ENCODE measurements around the gene FAM228B. TPM values are rescaled to one million over a fixed set of nuclear protein-coding genes. Genes with fewer than 3 reads are reported as not detected.
"Not testable (repeated sequence)": the region's sequence is repeated elsewhere in the genome, so short reads cannot be mapped to it uniquely, and the experiment has no call there.

Gene FAM228B
- total RNA-seq, 1 experiment from 2014 or later, result 16.8 TPM

GRCh38 chr2:24105816-24106215 lies 17.5 kb upstream of the FAM228B start:
- DNase-seq, result no peak
- no peaks in the 10 kb centered on the region for H3K27me3 ChIP-seq (ENCODE audit: insufficient read depth, low read depth)
- POLR2A ChIA-PET (ENCODE audit: unreplicated experiment), result no interaction called here
- peak overlapping the region; percentile 11; the same call in 1 of the 2 replicates for H3K27ac ChIP-seq
- no peak overlapping the region for H2AFZ ChIP-seq
- peaks cover 15% of the 10 kb centered on the region for H3K9me3 ChIP-seq (ENCODE audit: insufficient read depth, low read depth)
- no peaks in the 10 kb centered on the region for H3K36me3 ChIP-seq (ENCODE audit: low read depth)
- H3K4me1 ChIP-seq (replicated peaks; ENCODE audit: insufficient read depth), result peaks cover 31% of the 10 kb centered on the region
- no peak for TF ChIP-seq EZH2 (IDR thresholded peaks at IDR 0.05; ENCODE audit: low read depth)
- TF ChIP-seq, protein P1, sequence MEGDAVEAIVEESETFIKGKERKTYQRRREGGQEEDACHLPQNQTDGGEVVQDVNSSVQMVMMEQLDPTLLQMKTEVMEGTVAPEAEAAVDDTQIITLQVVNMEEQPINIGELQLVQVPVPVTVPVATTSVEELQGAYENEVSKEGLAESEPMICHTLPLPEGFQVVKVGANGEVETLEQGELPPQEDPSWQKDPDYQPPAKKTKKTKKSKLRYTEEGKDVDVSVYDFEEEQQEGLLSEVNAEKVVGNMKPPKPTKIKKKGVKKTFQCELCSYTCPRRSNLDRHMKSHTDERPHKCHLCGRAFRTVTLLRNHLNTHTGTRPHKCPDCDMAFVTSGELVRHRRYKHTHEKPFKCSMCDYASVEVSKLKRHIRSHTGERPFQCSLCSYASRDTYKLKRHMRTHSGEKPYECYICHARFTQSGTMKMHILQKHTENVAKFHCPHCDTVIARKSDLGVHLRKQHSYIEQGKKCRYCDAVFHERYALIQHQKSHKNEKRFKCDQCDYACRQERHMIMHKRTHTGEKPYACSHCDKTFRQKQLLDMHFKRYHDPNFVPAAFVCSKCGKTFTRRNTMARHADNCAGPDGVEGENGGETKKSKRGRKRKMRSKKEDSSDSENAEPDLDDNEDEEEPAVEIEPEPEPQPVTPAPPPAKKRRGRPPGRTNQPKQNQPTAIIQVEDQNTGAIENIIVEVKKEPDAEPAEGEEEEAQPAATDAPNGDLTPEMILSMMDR (conservative IDR thresholded peaks at IDR 0.05), result no peak
- no peaks in the 10 kb centered on the region for H3K9me2 ChIP-seq (ENCODE audit: insufficient read depth)
- intact Hi-C loops (cut with micrococcal nuclease; ENCODE audit: unreplicated experiment), result no loop called here
- no peaks in the 10 kb centered on the region for H4K20me1 ChIP-seq (ENCODE audit: insufficient read depth)
- H3K4me3 ChIP-seq, result no peak overlapping the region
- peaks cover 13% of the 10 kb centered on the region for H3F3A ChIP-seq (ENCODE audit: insufficient read depth, low read depth)
- no peak overlapping the region for H3K4me2 ChIP-seq
- CTCF ChIA-PET, result no interaction called here
- BruUV-seq (replicated peaks), result no TSS peak
- H3K79me2 ChIP-seq (ENCODE audit: low read depth), result no peaks in the 10 kb centered on the region

- Histone ChIP-seq H3K36me3 (ENCODE audit: low read depth) (no peaks in the 10 kb centered on the region), H3K27ac (no peak overlapping the region), H4K20me1 (ENCODE audit: insufficient read depth) (no peaks in the 10 kb centered on the region), H3K4me2 (no peak overlapping the region), H3F3A (ENCODE audit: insufficient read depth, low read depth) (peaks cover 23% of the 10 kb centered on the region), H3K27me3 (ENCODE audit: insufficient read depth, low read depth) (no peaks in the 10 kb centered on the region), H3K4me1 (replicated peaks; ENCODE audit: insufficient read depth) (peaks cover 40% of the 10 kb centered on the region), H3K9me2 (ENCODE audit: insufficient read depth) (no peaks in the 10 kb centered on the region), H2AFZ (no peak overlapping the region), H3K9me3 (ENCODE audit: insufficient read depth, low read depth) (peaks cover 15% of the 10 kb centered on the region), H3K79me2 (ENCODE audit: low read depth) (no peaks in the 10 kb centered on the region), H3K4me3 (no peak overlapping the region)
- ChIA-PET CTCF (interaction anchor here (0.6 kb wide), 1 partner anchor 58 kb away, joined by 9 read pairs; no protein-coding TSS in a partner anchor), POLR2A (ENCODE audit: unreplicated experiment) (no interaction called here)
- intact Hi-C loops (cut with micrococcal nuclease; ENCODE audit: unreplicated experiment), result no loop called here
- BruUV-seq (replicated peaks), result no TSS peak
- no peak for TF ChIP-seq EZH2 (IDR thresholded peaks at IDR 0.05; ENCODE audit: low read depth)
- TF ChIP-seq, protein P1 (conservative IDR thresholded peaks at IDR 0.05), result no peak
- DNase-seq, result no peak
Measured at GRCh38 chr2:24106786-24107185, 16.5 kb upstream of the FAM228B start.

DNA sequence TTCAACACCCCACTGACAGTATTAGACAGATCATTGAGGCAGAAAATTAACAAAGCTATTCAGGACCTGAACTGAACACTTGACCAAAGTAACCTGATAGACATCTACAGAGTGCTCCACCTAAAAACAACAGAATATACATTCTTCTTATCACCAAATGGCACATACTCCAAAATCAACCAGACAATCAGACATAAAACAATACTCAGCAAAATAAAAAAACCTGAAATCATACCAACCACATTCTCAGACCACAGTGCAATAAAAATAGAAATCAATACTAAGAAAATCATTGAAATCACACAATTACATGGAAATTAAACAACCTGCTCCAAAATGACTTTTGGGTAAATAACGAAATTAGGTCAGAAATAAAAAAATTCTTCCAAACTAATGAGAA lies 15.9 kb upstream of the FAM228B start:
- no peak for DNase-seq
- CTCF ChIA-PET, result no interaction called here
- no TSS peak for BruUV-seq (replicated peaks)
- H3K27ac ChIP-seq, result no peak overlapping the region
- POLR2A ChIA-PET (ENCODE audit: unreplicated experiment), result no interaction called here
- H3K9me3 ChIP-seq (ENCODE audit: insufficient read depth, low read depth), result peaks cover 15% of the 10 kb centered on the region
- intact Hi-C loops (cut with micrococcal nuclease; ENCODE audit: unreplicated experiment), result no loop called here
- H4K20me1 ChIP-seq (ENCODE audit: insufficient read depth), result no peaks in the 10 kb centered on the region
- H3K27me3 ChIP-seq (ENCODE audit: insufficient read depth, low read depth), result no peaks in the 10 kb centered on the region
- H3K4me1 ChIP-seq (replicated peaks; ENCODE audit: insufficient read depth), result peaks cover 46% of the 10 kb centered on the region
- H3K36me3 ChIP-seq (ENCODE audit: low read depth), result no peaks in the 10 kb centered on the region
- no peaks in the 10 kb centered on the region for H3K9me2 ChIP-seq (ENCODE audit: insufficient read depth)
- no peak overlapping the region for H2AFZ ChIP-seq
- no peak overlapping the region for H3K4me2 ChIP-seq
- TF ChIP-seq EZH2 (IDR thresholded peaks at IDR 0.05; ENCODE audit: low read depth), result no peak
- TF ChIP-seq, protein P1 (conservative IDR thresholded peaks at IDR 0.05), result no peak
- peaks cover 27% of the 10 kb centered on the region for H3F3A ChIP-seq (ENCODE audit: insufficient read depth, low read depth)
- H3K4me3 ChIP-seq, result no peak overlapping the region
- no peaks in the 10 kb centered on the region for H3K79me2 ChIP-seq (ENCODE audit: low read depth)

- Histone ChIP-seq H3K4me1 (replicated peaks; ENCODE audit: insufficient read depth) (peaks cover 52% of the 10 kb centered on the region), H3F3A (ENCODE audit: insufficient read depth, low read depth) (peaks cover 27% of the 10 kb centered on the region), H3K9me3 (ENCODE audit: insufficient read depth, low read depth) (peaks cover 23% of the 10 kb centered on the region)
- BruUV-seq (replicated peaks); H3K36me3 ChIP-seq (ENCODE audit: low read depth); intact Hi-C loops (cut with micrococcal nuclease; ENCODE audit: unreplicated experiment); H3K4me2 ChIP-seq; H3K27ac ChIP-seq; H3K9me2 ChIP-seq (ENCODE audit: insufficient read depth); DNase-seq; H3K4me3 ChIP-seq; H3K27me3 ChIP-seq (ENCODE audit: insufficient read depth, low read depth); H4K20me1 ChIP-seq (ENCODE audit: insufficient read depth); H3K79me2 ChIP-seq (ENCODE audit: low read depth); H2AFZ ChIP-seq: not testable (repeated sequence)
- ChIA-PET CTCF (interaction anchor here (0.6 kb wide), 1 partner anchor 25 kb away, joined by 3 read pairs; no protein-coding TSS in a partner anchor), POLR2A (ENCODE audit: unreplicated experiment) (interaction anchor here (0.6 to 0.7 kb wide), 2 partner anchors 74 to 112 kb away, joined by 3 to 8 read pairs; no protein-coding TSS in a partner anchor)
Measured at GRCh38 chr2:24109431-24109830, 13.8 kb upstream of the FAM228B start.

Data from PC-9 (cell line).